Astrocyte (in vitro differentiated cells and primary cell): ENCODE results near the gene TEX22.

Experiments used
- EZH2 ChIP-seq: IDR thresholded peaks from 2 replicates; pipeline ENCODE4 v1.6.1; 2012; ENCODE audit warnings: mild to moderate bottlenecking, low read length, inconsistent platforms; ENCODE audit not compliant: insufficient read depth
- TF ChIP-seq, protein P1 (sequence below): IDR thresholded peaks from 2 replicates; pipeline ENCODE4 v1.5.1; 2011; ENCODE audit warnings: low read depth, mild to moderate bottlenecking, inconsistent platforms, low read length, moderate library complexity; ENCODE audit not compliant: insufficient read depth

DNA sequence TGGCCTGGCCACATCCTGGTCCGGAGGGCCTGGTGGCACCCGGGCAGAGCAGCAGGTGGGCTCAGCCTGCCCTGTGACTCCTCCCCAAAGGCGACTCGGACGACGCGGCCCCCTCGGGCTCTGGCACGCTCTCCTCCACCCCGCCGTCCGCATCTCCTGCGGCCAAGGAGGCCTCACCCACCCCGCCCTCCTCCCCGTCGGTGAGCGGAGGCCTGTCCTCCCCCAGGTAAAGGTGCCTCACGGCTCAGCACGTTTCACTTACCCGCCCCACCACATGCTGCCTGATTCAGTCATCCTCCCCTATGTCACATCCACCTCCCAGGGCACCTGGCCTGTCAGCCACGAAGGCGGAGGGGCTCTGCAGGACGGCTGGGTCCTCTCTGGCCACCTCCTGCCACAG lies 6.8 kb upstream of the TEX22 start:
- TF ChIP-seq, protein P1, sequence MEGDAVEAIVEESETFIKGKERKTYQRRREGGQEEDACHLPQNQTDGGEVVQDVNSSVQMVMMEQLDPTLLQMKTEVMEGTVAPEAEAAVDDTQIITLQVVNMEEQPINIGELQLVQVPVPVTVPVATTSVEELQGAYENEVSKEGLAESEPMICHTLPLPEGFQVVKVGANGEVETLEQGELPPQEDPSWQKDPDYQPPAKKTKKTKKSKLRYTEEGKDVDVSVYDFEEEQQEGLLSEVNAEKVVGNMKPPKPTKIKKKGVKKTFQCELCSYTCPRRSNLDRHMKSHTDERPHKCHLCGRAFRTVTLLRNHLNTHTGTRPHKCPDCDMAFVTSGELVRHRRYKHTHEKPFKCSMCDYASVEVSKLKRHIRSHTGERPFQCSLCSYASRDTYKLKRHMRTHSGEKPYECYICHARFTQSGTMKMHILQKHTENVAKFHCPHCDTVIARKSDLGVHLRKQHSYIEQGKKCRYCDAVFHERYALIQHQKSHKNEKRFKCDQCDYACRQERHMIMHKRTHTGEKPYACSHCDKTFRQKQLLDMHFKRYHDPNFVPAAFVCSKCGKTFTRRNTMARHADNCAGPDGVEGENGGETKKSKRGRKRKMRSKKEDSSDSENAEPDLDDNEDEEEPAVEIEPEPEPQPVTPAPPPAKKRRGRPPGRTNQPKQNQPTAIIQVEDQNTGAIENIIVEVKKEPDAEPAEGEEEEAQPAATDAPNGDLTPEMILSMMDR: no peak
- no peak for TF ChIP-seq EZH2
